CD4-positive, alpha-beta T cell treated with Interleukin-17A for 4 hours (primary cell): ENCODE data around the gene DEAF1.
"Not testable (repeated sequence)": the region's sequence is repeated elsewhere in the genome, so short reads cannot be mapped to it uniquely, and the experiment has no call there.

ENCODE experiments used
- DNase-seq: peaks from one replicate; pipeline ENCODE4 v3.0.0-alpha.2; 2020; ENCODE audit warnings: mixed read lengths

Gene DEAF1

GRCh38 chr11:678297-678696 is 16.7 kb downstream of the DEAF1 start:
- DNase-seq, result no peak

- DNase-seq, result no peak
Observed at GRCh38 chr11:674406-674805, 20.6 kb downstream of the DEAF1 start.

- DNase-seq, result no peak
Observed at GRCh38 chr11:673866-674265, 21.2 kb downstream of the DEAF1 start.

- no peak for DNase-seq
Observed at GRCh38 chr11:665704-666281, 29.2 kb downstream of the DEAF1 start.

DNA sequence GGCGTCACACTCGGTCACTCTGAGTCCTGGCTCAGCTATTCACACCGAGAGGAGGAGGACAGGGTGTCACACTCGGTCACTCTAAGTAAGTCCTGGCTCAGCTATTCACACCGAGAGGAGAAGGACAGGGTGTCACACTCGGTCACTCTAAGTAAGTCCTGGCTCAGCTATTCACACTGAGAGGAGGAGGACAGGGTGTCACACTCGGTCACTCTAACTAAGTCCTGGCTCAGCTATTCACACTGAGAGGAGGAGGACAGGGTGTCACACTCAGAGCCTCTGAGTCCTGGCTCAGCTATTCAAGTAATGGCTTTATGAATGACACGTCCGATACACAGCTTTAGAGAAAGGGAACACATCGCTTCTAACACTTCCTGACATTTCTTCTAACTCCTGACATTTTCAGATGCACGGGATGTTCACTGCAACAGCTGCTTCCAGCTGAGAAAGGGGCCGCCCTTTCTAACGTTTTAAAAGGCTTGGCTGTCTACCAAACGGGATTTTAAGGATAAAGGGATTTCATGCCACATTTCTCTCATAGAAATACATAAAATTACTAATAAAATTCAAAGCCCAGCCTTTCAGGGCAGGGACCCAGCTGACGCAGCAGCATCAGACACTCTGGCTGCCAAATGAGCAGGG is 29.8 kb downstream of the DEAF1 start:
- DNase-seq, result no peak

- DNase-seq, result peak; percentile 60
Observed at GRCh38 chr11:662689-663274, 32.2 kb downstream of the DEAF1 start.

DNA sequence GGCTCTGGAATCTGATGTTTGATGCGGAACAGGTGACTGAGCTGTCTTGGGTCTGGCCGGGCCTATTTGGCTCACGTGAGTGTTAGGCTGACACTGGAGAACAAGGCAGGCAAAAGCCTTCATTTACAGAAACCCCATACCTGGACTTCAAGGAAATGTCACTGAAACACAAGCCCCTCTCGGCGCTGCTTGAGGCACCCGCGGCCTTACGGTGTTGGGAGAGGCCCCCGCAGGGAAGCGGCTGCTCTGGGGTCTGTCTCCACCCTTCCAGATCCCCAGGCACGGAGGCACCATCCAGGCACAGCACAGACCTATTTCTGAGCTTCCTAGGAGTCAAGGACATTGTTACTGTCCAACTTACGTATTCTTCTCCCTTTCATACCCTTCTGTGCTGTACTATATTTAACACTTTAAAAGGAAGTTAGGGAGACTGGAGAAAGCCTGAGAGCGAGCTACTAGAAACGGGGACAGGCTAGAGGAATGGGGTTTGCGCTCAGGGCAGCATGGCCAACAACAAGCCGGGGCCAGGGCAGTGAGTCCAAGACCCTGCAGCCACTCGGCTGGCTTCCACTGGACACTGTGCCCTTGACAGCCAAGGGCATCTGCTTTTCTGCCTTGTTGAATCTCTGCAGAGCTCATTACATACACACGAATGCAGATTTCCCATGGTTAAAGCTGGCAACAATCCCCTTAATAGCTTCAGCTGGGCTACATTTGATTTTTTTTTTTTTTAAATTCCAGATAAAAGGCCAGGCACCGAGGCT is 34.2 kb downstream of the DEAF1 start:
- no peak for DNase-seq

DNA sequence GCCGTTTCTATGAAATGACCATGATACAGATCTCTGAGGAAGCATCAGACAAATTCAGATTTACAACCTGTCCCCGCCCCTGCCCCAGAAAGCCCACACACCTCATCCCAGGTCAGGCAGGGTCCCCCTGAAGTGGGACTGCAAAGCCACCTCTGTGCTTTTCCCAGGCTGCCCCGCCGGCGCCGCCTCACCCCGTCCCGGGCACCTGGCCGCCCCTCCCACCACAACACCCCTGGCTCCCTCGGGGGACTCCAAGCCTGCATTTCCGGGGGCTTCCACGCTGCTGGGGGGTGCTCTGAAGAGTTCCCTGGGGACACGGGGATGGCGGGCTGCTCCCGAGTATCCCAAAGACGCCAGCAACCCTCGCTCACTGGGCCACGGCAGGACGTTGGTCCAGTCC is 34.7 kb downstream of the DEAF1 start:
- no peak for DNase-seq

- no peak for DNase-seq
Observed at GRCh38 chr11:659532-660085, 35.4 kb downstream of the DEAF1 start.

- no peak for DNase-seq
Observed at GRCh38 chr11:657691-658126, 37.3 kb downstream of the DEAF1 start.

- no peak for DNase-seq
Observed at GRCh38 chr11:656866-657265, 38.2 kb downstream of the DEAF1 start.

DNA sequence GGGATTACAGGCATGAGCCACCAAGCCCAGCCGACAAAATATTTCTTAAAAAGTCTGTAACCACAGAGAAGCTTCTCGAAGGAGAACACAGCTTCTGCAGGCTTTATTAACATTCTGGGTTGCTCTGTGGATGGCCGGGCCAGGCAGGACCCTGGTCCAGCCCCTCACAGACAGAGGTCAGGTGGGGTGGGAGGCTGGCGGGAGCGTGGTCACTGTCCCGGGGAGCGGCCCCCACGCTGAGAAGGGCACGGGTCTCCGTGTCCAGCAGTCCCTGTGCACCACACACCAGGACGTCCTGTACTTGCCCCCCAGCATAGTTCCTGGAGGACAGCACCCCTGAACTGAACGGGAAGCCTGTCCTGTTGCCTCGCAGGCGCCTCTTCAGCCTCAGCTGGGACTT is 38.6 kb downstream of the DEAF1 start:
- DNase-seq, result no peak

DNA sequence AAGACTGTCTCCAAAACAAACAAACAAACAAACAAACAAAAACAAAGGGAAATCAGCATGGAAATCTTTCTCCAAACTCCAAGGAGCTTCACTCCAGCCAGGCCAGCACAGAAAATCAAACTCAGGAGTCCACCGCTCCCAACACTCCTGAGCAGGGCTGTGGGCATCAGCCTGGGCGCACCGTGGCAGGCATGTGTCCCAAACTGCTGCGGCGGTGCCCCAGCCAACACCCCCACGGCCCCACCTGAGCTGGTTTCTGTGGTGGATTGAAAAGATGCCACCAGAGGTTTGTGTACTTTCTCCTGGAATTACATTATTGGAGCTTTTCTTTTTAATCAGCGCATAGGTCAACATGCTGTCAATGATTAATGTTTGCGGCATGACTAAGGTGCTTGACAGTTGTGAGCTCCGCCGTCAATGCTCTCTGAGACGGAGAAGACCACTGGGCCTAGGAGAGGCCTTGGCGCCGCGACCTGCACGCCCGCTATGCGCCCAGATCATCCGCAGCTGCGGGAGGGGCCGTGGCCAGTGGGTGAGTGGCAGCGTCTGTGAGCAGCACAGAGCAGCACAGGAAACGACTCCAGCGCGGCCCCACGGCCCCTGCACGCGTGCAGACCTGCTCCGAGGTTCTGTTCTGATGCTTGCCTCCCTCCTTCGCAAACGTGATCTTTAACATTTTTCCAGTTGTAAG is 39.8 kb downstream of the DEAF1 start:
- DNase-seq, result no peak

- DNase-seq, result not testable (repeated sequence)
Observed at GRCh38 chr11:654444-654843, 40.6 kb downstream of the DEAF1 start.

DNA sequence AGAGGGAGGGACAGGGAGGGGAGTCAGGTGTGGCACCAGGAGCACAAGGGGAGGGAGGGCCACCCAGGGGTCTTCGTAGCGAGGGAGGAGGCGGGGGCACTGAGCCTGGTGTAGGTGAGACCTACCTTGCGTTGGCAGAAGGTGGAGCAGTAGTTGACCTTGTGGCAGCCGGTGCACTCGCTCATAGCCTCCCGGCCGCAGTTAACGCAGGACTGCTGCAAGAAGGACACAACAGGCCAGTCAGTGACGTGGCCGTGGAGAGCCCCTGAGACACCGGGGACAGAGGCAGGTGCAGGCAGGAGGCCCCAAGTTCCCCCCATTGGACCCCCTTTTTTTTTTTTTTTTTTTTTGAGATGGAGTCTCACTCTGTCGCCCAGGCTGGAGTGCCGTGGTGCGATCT is 41.2 kb downstream of the DEAF1 start:
- DNase-seq, result no peak

DNA sequence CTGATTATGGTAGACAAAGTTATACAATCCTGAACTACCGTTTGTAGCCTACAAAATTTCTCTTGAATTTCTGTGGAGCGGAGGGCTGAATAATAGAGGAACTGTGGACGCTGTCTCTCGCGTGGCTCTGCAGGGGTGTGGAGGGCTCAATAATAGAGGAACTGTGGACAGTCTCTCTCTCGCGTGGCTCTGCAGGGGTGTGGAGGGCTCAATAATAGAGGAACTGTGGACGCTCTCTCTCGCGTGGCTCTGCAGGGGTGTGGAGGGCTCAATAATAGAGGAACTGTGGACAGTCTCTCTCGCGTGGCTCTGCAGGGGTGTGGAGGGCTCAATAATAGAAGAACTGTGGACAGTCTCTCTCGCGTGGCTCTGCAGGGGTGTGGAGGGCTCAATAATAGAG is 41.9 kb downstream of the DEAF1 start:
- DNase-seq, result not testable (repeated sequence)

GRCh38 chr11:650482-650881 is 44.5 kb downstream of the DEAF1 start:
- no peak for DNase-seq

- DNase-seq, result not testable (repeated sequence)
Observed at GRCh38 chr11:647672-648158, 47.3 kb downstream of the DEAF1 start.

DNA sequence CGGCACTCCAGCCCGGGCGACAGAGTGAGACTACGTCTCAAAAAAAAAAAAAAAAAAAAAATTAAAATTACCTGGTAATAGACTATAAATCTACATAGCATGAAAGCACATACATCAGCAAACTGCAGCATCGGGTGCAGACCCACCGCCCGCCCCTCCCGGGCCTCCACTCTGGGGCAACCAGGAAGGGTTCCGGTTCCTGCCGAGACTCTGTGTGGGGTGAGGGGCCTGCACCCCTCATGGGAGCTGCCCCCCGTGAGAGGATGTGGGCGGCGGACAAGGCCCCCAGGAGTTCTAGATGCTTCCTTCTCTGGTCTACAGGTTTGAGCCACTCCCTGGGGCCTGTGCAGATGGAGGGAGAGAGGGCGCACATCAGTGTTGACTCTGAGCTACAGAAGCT is 48.8 kb downstream of the DEAF1 start:
- no peak for DNase-seq

DNA sequence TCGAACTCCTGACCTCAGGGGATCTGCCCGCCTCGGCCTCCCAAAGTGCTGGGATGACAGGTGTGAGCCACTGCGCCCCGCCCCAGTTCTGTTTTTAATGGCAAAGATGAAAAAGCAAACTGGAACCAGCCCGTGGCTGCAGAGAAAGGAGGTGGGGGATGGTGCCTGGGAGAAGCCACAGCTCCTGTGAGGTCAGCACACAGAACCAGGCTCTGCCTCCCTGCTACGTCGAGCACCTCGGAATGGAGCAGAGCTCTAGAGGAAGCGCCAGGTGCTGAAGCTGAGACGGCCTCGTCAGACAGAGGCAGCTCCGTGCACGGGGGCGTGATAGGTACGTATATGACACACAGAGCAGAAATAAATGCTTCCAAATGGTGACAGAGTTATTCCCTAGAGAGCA is 49.5 kb downstream of the DEAF1 start:
- DNase-seq, result no peak

DNA sequence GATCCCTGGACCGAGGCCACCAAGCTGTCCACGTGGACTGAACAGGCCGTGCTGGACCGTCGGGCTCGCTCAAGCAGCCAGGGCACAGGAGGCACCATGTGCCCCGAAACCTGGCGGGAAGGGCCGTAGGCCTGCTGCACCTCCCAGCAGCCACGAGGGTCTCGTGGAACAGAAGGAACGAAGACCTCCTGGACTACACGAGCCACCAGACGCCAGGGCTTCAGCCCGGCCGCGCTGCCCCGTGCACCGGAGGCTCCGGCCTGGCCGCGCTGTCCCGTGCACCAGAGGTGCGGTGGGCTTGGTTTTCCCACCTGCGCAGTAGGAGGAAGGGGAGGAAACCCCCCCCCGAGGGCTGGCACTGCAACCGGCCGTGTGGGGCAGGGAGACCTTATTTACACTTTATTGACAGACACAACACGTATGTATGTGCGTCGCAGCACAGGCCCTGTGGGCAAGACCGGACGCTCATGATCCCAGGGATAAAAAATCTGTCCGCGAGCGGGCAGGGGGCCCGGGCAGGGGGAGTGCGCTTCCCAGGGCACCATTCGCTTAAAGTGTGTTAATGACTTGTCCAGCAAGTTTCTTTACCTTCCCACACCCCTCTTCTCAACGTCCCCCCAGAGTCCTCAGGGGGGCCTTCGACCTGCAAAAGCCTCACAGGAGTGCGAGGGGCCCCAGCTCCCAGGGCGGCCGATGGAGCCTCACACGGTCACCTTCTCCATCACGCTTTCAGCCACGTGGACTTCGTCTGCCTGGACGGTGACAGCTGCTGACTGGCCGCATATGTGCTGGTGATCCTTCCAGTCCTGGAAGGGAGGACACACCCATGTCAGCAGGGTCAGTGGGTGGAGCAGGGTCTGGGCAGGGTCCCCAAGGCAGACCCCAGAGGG is 50.9 kb downstream of the DEAF1 start:
- no peak for DNase-seq

- no peak for DNase-seq
Observed at GRCh38 chr11:643366-643765, 51.7 kb downstream of the DEAF1 start.
